GM12872 (cell line): ENCODE data around the gene CNN3.

ENCODE experiments used
- TF ChIP-seq, protein P1 (sequence below): IDR thresholded peaks from 3 replicates; pipeline ENCODE4 v1.5.1; 2011; ENCODE audit warnings: low read depth, mild to moderate bottlenecking, low read length, moderate library complexity; ENCODE audit not compliant: insufficient read depth

The CNN3 gene

DNA sequence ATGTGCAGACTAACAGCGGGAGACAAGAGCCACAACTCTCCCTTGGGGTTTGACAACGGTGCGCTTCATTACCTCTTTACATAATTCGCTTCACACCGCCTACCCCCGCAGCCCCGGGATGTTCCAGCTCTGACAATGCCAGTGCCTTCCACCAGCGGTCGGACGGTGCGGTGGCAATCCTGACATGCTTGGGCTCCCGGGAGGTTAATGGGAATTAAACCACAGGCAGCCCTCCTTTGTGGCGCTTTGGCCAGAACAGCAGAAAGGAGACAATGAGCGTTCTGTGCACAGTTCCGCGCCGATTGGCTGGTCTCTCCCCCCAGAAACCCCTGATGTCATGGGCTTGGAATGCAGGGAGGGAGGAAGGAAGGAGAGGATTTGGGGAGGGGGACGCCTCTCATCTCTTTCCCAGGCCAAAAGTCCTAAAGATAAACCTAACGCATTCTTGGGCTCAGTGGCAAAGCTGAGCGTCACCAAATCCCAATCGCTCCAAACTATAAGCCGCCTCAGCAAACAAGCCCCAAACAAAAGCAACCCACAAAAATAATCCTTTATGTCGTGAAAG, 1.3 kb downstream of the CNN3 start:
- TF ChIP-seq, protein P1, sequence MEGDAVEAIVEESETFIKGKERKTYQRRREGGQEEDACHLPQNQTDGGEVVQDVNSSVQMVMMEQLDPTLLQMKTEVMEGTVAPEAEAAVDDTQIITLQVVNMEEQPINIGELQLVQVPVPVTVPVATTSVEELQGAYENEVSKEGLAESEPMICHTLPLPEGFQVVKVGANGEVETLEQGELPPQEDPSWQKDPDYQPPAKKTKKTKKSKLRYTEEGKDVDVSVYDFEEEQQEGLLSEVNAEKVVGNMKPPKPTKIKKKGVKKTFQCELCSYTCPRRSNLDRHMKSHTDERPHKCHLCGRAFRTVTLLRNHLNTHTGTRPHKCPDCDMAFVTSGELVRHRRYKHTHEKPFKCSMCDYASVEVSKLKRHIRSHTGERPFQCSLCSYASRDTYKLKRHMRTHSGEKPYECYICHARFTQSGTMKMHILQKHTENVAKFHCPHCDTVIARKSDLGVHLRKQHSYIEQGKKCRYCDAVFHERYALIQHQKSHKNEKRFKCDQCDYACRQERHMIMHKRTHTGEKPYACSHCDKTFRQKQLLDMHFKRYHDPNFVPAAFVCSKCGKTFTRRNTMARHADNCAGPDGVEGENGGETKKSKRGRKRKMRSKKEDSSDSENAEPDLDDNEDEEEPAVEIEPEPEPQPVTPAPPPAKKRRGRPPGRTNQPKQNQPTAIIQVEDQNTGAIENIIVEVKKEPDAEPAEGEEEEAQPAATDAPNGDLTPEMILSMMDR, result no peak

DNA sequence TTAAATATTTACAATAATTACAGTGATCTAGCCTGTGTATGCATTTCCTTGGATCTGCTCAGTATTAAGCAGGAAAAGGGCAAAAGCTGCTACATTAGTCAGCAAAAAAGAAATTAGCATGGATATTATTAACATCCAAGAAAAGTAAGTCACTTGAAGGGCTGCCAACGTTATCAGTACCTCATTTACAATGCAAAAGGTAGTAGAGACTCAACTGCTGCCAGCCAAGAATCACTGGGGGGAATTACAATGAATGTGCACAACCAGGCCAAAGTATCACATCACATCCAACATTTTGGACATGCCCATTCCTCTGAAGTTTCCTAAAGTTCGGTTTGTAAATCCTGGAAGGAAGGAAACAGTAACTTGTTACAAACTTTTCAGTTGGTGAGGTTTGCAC, 1.9 kb downstream of the CNN3 start:
- TF ChIP-seq, protein P1, result no peak

DNA sequence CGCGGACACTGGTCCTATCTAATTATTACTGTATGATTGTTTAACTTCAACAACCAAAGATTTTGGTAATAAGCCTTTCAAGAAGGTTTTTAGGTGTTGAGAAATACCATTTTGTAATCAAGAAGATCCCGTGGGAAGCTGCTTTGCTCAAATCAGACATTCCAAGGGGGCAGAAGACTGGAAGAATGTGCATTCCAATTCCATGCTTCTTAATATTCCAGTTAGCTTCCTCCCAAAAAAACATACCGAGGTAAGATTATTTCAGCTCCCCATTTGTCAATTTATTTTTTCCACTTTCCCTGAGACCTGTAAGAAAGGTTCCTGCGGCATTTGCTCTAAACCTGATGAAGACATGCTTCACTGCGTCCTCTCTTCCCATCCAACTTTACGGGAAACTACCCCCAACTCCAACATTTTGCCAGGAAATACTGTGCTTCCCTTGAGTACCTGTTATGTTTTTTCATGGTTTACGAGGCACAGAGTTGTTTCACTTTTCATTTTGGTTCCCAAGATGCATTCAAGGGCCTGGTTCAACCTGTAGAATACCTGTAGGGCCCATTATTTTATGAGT, 4.1 kb downstream of the CNN3 start:
- TF ChIP-seq, protein P1, result no peak

DNA sequence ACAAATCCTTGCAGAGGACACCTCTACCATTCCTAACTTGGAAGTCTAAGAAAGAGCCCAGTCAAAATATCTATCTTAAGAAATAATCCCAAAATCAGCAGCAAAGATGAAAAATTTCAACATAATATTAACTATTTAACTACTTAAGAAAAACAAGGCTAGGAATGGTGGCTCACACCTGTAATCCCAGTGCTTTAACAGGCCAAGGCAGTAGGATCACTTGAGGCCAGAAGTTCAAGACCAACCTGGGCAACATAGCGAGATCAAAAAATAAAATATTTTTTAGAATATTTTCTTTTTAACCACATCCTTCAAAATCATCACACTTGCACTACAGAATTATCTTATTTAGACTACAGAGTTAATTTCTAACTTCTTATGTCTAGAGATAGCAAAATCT, 4.9 kb downstream of the CNN3 start:
- TF ChIP-seq, protein P1, result no peak

DNA sequence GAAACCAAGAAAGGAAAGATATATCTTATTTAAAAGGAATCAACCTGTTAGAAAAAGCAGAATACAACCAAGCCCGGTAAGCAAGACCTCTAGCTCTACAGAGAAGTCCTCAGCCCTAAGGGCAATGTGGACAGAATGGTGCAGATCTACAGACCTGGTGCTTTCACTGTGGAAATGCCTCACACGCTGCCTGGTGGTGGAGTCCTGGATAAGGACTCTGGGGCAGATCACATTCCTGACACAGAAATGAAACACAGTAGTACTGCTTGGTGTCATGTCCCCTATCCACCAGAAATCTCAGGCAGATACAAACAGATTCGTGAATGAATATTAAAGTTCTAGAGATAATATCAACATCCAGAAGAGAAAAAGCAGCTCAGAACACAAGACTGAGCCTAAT, 6.8 kb downstream of the CNN3 start:
- TF ChIP-seq, protein P1, result no peak

DNA sequence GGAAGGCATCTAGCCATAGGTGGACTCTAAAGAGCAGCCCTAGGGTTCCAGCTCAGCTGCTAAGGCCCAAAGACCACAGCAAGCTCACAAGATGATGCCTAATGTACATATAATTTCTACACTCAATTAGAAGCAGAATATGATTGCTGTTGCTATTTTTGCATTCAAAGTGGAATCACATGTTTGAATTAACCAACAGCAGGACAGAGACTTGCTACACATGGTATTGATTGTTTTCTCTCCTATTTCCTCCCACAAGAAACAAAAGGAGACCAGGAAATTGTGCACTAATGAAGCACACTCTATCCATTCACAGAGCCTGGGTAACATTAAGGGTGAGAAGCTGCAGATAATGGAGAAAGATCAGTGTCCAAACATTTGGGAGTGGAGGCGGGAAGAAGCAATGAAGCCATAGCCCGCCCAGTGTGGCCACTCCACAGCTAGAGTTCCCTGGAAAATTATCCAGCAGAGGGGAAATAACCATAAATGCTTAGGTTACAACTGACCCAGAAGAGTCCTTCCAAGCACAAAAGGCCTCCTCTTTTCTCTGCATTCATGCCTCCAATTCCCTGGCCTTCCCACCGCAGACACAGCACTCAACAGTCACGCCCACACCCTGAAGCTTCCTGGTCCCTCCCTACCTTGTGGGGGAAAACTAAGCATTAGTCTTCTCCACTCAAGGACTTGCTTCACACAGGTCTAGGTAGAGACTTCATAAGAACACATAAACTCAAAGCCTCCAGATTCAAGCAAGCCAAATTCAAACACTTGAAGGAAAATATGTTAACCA, 7.5 kb downstream of the CNN3 start:
- TF ChIP-seq, protein P1, result no peak

DNA sequence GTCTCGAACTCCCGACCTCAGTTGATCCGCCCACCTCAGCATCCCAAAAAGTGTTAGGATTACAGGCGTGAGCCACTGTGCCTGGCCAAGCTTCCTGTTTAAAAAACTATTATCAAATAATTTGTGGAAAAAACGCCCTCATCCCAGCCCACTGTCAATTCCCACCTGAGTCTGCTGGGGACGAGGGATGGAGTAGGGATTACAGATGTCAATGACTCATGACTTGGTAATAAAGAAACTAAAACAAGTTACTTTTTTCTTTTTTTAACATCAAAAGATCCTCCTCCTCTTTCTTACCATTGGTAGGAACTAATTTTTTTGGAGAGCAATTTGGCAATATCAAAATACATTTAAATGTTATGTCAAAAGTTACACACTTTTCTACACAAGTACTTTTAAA, 9.7 kb downstream of the CNN3 start:
- TF ChIP-seq, protein P1, result no peak
